GM21576 (cell line): ENCODE data around the gene ICAM3.

Experiments used
- ATAC-seq: cut with Tn5 transposase; IDR thresholded peaks from one replicate; pipeline ENCODE4 v1.9.1; 2021; ENCODE audit warnings: mild to moderate bottlenecking, moderate library complexity; ENCODE audit not compliant: unreplicated experiment

Gene ICAM3

DNA sequence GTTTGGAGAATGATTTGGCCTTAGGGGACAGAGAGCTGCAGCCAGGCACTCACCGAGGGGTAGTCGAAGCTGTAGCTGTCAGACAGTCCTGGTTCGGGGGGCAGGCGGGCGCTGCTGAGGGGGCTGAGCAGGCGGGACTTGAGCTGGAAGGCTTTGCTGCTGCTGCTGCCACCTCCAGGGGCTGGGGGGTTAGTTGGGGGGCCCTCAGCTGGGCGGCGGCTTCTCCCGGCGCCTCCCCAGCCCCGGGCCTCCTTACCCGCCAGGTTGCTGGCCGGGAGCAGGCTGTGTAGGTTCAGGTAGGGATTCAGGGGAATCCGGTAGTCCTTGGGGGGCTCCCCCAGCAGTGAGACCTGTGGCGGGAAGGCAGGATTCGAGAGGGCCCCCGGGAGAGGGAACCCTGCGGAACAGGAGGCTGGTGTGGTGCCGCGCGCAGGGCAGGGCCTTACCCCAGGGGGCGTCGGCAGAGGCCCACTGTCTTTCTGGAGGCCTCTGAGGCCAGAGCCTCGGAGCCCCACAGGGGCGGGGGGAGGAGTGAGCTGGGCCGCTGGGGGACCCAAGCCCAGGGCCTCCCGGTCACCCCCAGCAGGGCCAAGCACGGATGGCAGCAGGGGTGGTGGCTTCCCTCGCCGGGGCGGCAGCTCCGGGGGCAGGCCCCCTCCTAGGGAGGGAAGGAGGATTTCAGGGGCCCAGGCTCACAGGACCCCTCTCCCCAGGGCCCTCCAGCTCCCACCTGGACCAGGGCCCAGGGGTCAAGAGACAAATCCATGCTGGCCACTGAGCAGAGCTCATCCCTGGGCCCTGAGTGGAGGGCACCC is 18.6 kb downstream of the ICAM3 start:
- no peak for ATAC-seq

DNA sequence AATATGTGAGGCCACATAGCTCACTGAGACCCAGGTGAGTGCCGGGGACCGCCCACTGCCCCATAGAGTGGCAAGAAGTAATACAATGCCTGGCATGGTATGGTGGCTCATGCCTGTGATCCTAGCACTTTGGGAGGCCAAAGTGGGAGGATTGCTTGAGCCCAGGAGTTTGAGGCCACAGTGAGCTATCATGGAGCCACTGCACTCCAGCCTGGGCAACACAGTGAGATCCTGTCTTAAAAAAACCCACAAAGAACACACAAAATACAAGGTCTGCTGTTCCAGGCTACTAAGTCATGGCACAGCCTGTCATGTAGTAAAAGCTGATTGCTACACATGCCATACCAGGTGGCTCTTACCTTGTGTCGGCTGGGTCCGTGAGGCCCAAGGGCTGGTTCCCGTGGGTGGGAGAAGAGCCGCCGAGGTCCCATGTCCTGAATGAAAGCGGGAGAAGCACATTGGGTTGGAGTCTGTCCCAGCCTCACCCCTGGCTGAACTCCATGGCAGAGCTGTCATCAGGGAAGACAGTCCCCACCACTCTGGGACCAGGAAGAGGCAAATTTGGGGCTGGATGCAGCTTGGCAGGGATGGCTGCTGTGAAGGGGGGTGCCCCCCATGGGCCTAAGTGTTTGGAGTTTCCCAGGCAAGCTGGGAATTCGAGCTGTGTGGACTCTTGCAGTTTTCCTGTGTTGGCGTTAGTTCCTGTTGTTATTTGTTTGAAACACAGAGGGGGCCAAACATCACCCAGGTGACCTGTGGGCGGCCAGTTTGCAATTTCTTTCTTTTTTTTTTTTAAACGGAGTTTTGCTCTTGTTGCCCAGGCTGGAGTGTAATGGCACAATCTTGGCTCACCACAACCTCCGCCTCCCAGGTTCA is 20.4 kb downstream of the ICAM3 start:
- no peak for ATAC-seq

DNA sequence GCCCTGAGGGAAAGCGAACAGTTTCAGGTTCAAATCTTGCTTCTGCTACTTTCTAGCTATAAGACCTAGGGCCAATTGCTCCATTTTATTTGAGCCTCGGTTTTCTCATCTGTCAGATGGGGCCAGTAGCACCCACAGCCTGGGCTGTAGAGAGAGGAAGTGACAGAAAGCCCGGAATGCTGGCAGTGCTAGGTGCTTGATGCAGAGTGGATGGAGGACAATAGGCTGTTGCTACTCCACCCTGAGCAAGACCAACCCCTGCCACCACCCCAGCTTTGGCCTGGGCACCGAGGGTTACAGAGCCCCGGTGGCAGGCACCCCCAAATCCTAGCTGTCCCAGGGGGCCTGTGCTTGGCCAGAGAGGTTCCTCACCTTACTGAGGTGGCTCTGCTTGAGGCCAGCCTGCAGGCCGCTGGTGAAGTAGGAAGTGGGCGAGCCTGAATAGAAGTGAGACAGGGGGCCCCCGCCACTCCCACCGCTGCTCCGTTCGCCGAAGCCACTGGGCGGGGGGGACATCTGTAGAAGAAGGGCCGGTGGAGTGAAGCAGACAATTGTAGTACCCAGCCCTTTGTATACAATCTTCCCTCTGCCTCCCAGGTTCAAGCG is 21.5 kb downstream of the ICAM3 start:
- no peak for ATAC-seq

DNA sequence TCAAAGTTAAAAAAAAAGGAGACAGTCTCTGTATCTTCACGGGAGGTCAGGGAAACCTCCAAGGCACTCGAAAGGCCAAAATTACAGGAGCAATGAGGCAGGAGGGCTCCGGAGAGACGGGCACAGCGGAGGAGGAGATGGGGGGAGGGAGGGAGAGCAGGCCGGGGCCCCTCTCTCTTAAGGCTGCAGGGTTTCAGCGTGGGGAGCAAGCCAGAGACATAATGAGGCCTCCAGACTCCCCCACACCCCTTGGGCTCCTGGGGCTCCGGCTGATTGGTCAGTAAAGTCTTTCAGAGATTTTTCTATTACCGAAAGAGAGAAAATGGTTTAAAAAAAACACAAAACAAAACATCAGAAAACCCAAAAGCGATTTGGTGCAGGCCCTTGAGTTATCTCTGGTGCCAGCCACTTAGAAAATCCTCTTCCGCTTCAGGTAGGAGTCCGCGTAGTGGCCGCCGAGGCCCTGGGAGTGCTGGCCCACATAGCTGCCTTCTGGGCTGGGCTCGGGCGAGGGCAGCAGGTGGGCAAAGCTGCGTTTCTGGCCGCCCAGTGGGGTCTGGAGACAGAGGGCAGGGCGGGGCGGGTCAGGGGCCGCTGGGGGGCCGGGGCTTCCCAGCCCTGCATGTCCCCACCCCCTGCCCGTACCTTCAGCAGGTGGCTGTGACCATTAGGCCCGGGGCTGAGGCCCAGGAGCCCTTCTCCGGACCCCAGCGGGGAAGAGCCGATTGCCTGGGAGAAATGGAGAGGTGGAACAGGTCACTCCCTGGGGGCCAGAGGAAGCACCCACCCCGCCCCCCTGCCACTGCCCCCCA is 22.2 kb downstream of the ICAM3 start:
- no peak for ATAC-seq

DNA sequence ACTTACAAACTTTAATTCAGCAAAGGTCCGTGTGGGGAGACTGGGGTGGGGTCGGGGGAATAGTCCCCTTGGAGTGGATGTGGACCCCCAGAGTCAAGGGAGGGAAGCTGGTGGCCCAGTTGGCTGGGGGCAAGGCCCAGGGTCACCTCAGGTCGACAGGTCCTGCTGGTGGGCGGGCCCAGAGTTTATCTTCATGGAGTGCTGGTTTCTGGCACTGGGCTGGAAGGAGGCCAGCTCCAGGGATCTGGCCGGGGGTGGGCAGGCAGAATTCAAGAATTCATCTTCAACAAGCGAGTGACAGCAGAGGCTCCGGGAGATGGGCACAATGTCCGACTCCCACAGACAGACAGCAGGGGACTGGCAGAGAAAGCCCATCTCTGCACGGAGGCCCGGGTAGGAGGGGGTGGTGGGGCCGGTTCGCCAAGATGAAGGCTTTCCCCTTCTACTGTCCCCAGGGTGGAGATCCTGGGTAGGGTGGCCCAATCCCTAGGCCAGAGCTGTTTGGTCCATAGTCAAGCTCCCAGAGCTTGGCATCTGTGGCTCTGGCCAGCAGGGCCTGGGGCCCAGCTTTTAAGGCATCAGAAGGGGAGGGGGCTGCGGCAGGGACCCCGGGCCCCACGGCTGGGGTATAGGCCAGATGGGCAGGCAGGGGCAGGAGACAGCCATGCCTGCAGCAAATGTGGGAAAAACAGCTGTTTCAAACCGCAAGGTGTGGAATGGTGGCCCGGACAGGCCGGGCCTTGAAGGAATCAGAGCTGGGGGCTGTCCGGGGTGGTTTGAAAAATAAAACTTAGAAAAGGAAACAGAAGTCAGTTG is 23.0 kb downstream of the ICAM3 start:
- ATAC-seq: no peak

- peak; percentile 57 for ATAC-seq
Observed at GRCh38 chr19:10315335-10316214, 23.8 kb downstream of the ICAM3 start, which contains the start of gene FDX2. FDX2 (minus strand) TSS chr19:10316015; CDS start chr19:10315996, 19 bp downstream.

GRCh38 chr19:10309423-10309822 is 30.0 kb downstream of the ICAM3 start, which contains the start of gene ZGLP1:
ZGLP1 (minus strand) TSS chr19:10309815.
- no peak for ATAC-seq

DNA sequence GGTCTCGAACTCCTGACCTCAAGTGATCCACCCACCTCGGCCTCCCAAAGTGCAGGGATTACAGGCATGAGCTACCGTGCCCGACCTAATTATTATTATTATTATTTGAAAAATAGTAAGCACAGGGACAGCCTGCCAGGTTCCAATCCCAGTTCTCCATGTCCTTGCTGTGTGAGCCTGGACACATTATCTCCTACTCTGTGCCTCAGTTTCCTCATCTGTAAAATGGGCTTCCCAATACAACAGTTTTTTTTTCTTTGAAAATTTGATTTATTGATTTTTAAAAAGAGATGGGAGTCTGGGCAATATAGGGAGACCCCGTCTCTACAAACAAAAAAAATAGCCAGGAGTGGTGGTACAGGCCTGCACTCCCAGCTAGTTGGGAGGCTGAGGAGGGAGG is 33.1 kb downstream of the ICAM3 start:
- ATAC-seq: no peak

DNA sequence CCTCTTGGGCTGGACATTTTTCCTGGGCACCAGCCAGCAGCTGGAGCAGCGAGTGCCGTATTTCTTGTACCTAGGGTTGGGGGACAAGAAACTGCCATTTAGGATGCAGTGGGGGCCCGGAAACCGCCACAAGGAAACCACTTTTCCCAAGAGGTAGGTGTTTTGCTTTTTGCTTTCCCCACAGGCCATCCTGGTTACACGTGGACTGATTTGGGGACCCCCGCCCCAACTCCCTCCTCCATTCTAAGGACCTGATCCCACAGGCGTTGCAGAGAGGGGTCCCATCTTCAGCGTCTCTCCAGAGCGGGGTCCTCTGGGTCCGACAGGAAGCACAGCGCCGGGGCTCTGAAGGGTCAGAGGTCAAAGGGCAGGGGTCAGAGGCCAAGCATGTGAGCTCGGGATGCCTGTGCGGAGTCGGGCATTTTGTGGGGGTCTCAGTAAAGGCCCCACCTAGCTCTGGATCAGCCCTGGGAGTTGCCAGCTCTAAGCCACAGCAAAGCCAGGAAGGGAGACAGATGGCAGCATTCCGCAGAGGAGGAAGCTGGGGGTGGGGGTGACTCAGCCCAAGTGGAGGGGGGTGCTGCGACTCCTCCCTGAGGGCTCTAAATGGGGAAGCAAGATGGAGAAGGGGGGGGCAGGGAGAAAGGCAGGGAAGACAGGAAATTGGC is 34.2 kb downstream of the ICAM3 start:
- no peak for ATAC-seq

DNA sequence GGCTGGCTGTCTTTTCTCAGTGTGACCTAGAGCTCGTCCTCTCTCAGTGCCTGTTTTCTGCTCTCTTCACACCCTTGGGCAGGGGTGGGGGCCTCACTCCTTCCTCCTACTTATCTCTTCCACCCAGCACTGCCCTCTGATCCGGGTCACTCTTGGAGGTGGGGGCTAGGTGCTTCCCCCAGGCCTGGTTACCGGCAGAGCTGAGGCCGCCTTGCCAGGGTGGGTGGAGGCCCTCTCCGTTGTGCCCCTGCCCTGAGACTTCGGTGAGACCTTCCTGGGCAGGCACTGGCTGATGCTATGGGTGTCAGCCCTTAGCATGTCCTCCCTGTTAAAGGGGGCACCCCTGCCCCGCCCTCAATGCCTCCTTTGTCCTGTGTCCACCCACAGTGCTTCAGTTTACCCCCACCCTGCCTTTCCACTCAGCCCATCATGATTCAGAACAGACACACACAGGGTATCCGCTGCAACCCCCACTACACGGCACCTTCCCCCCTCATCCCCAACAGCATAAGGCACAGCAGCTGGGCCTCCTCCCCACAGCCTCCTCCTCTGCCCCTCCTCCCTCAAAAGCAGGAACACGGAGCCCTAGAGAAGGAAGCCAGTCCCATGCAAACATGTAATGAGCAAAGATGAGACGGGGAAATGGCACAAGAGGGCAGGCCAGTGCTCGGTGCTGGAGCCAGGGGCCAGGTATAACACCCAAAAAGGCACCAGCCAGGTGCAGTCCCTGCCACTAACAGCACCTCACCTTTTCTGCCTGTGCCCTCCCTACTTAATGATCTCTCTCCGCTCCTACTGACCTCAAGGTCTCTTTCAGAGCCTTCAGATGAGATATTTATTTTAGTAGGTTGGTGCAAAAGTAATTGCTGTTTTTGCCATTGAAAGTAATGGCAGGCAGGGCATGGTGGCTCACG is 39.6 kb downstream of the ICAM3 start:
- no peak for ATAC-seq

DNA sequence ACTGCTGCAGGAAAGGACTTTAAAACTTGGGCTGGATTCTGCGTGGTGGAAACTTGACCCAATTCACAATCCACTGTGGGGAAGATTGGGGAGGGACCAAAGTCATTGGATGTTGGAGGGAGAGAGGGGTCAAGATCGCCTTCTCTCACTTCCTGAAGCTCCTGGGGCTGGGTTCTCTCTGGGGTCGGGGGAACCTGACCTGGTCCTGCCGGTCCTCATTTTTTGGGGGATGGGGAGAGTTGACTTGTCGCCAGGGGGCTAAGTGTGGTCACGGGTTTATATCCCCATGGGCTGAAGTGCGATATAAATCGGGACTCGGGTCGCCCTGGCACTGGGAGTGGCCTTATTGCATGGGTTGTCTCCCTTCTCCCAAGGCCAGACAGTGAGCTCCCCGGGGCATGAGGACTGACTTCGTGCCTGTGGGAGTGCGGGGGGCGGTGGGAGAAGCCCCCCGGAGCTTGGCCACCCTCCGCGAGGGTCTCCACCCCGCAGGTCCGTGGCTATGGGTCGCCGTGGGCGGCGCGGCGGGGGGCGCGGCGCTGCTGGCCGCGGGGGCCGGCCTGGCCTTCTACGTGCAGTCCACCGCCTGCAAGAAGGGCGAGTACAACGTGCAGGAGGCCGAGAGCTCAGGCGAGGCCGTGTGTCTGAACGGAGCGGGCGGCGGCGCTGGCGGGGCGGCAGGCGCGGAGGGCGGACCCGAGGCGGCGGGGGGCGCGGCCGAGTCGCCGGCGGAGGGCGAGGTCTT is 43.4 kb downstream of the ICAM3 start:
- ATAC-seq: no peak

DNA sequence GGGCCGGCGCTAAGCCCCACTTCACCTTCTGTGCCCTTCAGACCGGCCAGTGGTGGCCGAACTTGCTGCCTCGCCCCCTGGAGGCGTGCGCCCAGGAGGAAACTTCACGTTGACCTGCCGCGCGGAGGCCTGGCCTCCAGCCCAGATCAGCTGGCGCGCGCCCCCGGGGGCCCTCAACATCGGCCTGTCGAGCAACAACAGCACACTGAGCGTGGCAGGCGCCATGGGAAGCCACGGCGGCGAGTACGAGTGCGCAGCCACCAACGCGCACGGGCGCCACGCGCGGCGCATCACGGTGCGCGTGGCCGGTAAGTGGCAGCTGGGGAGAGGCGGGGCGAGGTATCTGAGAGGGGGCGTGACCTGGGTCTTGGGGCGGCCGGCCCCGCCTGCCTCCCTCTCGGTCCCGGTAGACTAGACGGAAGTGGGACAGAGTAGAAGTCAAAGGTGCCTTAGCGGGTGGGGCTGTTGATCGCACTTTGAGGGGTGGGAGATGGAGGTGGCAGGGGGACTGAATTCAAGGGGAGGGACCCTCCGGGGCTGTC is 44.0 kb downstream of the ICAM3 start:
- ATAC-seq: no peak

GRCh38 chr19:10294368-10294697 is 45.1 kb downstream of the ICAM3 start:
- no peak for ATAC-seq

- no peak for ATAC-seq
Observed at GRCh38 chr19:10293637-10294367, 45.6 kb downstream of the ICAM3 start.

- no peak for ATAC-seq
Observed at GRCh38 chr19:10292789-10293636, 46.4 kb downstream of the ICAM3 start.
